ENCODE results near the gene B4GALNT1.

B4GALNT1 gene

GRCh38 chr12:57583008-57583831 is 49.8 kb downstream of the B4GALNT1 start:
- DNase-seq = peak; percentile 91

- DNase-seq = no peak
Measured at GRCh38 chr12:57582440-57582839, 50.6 kb downstream of the B4GALNT1 start.

GRCh38 chr12:57581802-57582201 is 51.2 kb downstream of the B4GALNT1 start:
- DNase-seq = no peak

- DNase-seq = no peak
Measured at GRCh38 chr12:57580466-57580795, 52.6 kb downstream of the B4GALNT1 start.

- no peak for DNase-seq
Measured at GRCh38 chr12:57579677-57580465, 53.1 kb downstream of the B4GALNT1 start.

GRCh38 chr12:57579011-57579410 is 54.0 kb downstream of the B4GALNT1 start:
- DNase-seq = peak; percentile 45

- no peak for DNase-seq
Measured at GRCh38 chr12:57577981-57578758, 54.8 kb downstream of the B4GALNT1 start.

GRCh38 chr12:57576613-57577160 is 56.3 kb downstream of the B4GALNT1 start:
- no peak for DNase-seq

All from islet precursor cell (in vitro differentiated cells).